Fibroblast of lung (primary cell): ENCODE measurements around the gene PRSS1. TPM values are rescaled to one million over a fixed set of nuclear protein-coding genes. Genes with fewer than 3 reads are reported as not detected.

Source experiments
- DNase-seq, 2 donors: peaks; one replicate each; pipeline versions ENCODE4 v3.0.0 to v3.0.0-alpha.2; 2010; ENCODE audit warnings: low read depth in 2 of 2
- H2AFZ ChIP-seq: 2 replicates; pipeline ENCODE4 v1.5.1; 2012; ENCODE audit warnings: low read length, control low read depth, inconsistent platforms
- H3K27ac ChIP-seq: 2 replicates; pipeline ENCODE4 v1.5.1; 2011; ENCODE audit warnings: low read length, control low read depth; ENCODE audit not compliant: insufficient read depth
- H3K27me3 ChIP-seq: 2 replicates; pipeline ENCODE4 v1.5.1; 2011; ENCODE audit warnings: mild to moderate bottlenecking, low read length; ENCODE audit not compliant: control insufficient read depth, insufficient read depth
- H3K36me3 ChIP-seq: 2 replicates; pipeline ENCODE4 v1.5.1; 2011; ENCODE audit warnings: low read length; ENCODE audit not compliant: control insufficient read depth, insufficient read depth
- H3K4me1 ChIP-seq: 2 replicates; pipeline ENCODE4 v1.5.1; 2011; ENCODE audit warnings: low read length; ENCODE audit not compliant: control insufficient read depth, insufficient read depth; ENCODE audit errors: extremely low read depth
- H3K4me2 ChIP-seq: 2 replicates; pipeline ENCODE4 v1.5.1; 2011; ENCODE audit warnings: low read length, control low read depth; ENCODE audit not compliant: insufficient read depth; ENCODE audit errors: extremely low read depth
- H3K4me3 ChIP-seq, 4 experiments: fragments of 200-600 bp in 1 of 4; sonication (generic) in 1 of 4; replicated peaks in 1 of 4; 2 replicates each; pipeline ENCODE4 v1.5.1; 2011 to 2016; ENCODE audit warnings: low read length in 4 of 4, low read depth in 3 of 4, mild to moderate bottlenecking in 3 of 4, control low read depth in 2 of 4, inconsistent platforms in 1 of 4, mixed read lengths in 1 of 4; ENCODE audit not compliant: insufficient read depth in 1 of 4; ENCODE audit errors: control extremely low read depth in 1 of 4
- H3K79me2 ChIP-seq: 2 replicates; pipeline ENCODE4 v1.5.1; 2012; ENCODE audit warnings: mild to moderate bottlenecking, low read length, inconsistent platforms; ENCODE audit not compliant: control insufficient read depth, insufficient read depth
- H3K9ac ChIP-seq: 2 replicates; pipeline ENCODE4 v1.5.1; 2011; ENCODE audit warnings: mild to moderate bottlenecking, low read length, control low read depth; ENCODE audit not compliant: insufficient read depth
- H3K9me3 ChIP-seq: 2 replicates; pipeline ENCODE4 v1.5.1; 2012; ENCODE audit warnings: low read depth, low read length; ENCODE audit not compliant: control insufficient read depth, insufficient read depth
- H4K20me1 ChIP-seq: 2 replicates; pipeline ENCODE4 v1.5.1; 2011; ENCODE audit warnings: low read length; ENCODE audit not compliant: control insufficient read depth, insufficient read depth; ENCODE audit errors: extremely low read depth
- EZH2 ChIP-seq: IDR thresholded peaks from 2 replicates; pipeline ENCODE4 v1.5.1; 2012; ENCODE audit warnings: low read length, control low read depth, mild to moderate bottlenecking; ENCODE audit errors: missing control alignments
- polyA plus RNA-seq, 2 donors: library from polyadenylated mRNA; depleted of rRNA in 1 of 2; stranded (reverse) in 1 of 2; unstranded in 1 of 2; fragments of >200 nt; gene quantifications; 2 replicates each; pipeline ENCODE4 v1.2.1, GENCODE V29; 2011 to 2012; ENCODE audit warnings: missing spikeins in 1 of 2
- total RNA-seq: library from RNA; depleted of rRNA; stranded (reverse); fragments of >200 nt; gene quantifications from 2 replicates; pipeline ENCODE4 v1.2.1, GENCODE V29; 2014
- TF ChIP-seq, protein P1 (sequence below), 2 donors: IDR thresholded peaks in 1 of 2; conservative IDR thresholded peaks in 1 of 2; 1 replicate in 1 of 2; 2 replicates in 1 of 2; pipeline ENCODE4 v1.5.1; 2011 to 2012; ENCODE audit warnings: low read length in 2 of 2, control low read depth in 1 of 2, inconsistent platforms in 1 of 2, low read depth in 1 of 2, mild to moderate bottlenecking in 1 of 2

Gene PRSS1
- total and polyA plus RNA-seq, 2 donors (not counting 1 experiment from before 2014, with no cell fraction given), result not detected

DNA sequence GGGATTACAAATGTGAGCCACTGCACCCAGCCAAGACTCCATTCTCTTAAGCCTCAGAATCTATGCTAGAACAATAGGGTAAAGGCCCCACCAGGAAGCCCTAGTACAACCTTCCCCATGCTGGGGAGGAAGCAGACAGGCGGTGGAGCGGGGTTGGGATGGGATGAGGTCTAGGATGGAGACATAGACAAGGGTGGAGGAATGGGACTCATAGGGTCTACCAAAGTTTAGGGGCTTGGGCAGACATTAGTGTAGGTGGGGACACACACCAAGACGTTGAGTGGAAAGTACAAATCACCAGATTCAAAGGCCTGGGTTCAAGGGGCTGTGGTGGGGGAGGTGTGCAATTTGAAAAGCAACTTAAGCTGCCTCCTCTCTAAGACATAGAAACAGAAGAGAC lies 40.8 kb downstream of the PRSS1 start:
- H3K4me2 ChIP-seq, result no peak overlapping the region
- H3K36me3 ChIP-seq, result no peaks in the 10 kb centered on the region
- TF ChIP-seq EZH2, result no peak
- TF ChIP-seq, protein P1, sequence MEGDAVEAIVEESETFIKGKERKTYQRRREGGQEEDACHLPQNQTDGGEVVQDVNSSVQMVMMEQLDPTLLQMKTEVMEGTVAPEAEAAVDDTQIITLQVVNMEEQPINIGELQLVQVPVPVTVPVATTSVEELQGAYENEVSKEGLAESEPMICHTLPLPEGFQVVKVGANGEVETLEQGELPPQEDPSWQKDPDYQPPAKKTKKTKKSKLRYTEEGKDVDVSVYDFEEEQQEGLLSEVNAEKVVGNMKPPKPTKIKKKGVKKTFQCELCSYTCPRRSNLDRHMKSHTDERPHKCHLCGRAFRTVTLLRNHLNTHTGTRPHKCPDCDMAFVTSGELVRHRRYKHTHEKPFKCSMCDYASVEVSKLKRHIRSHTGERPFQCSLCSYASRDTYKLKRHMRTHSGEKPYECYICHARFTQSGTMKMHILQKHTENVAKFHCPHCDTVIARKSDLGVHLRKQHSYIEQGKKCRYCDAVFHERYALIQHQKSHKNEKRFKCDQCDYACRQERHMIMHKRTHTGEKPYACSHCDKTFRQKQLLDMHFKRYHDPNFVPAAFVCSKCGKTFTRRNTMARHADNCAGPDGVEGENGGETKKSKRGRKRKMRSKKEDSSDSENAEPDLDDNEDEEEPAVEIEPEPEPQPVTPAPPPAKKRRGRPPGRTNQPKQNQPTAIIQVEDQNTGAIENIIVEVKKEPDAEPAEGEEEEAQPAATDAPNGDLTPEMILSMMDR (conservative IDR thresholded peaks at IDR 0.05 in 1 of 2, IDR thresholded peaks at IDR 0.05 in 1 of 2; ENCODE audit: low read depth in 1 of 2, low read length in 2 of 2), result no peak
- H3K9ac ChIP-seq, result no peak overlapping the region
- no peaks in the 10 kb centered on the region for H4K20me1 ChIP-seq
- H3K79me2 ChIP-seq, result no peaks in the 10 kb centered on the region
- no peaks in the 10 kb centered on the region for H3K4me1 ChIP-seq
- DNase-seq, result no peak
- H3K27me3 ChIP-seq, result peaks cover 19% of the 10 kb centered on the region
- H3K4me3 ChIP-seq, result no peak overlapping the region
- no peak overlapping the region for H2AFZ ChIP-seq
- H3K27ac ChIP-seq, result no peak overlapping the region
- no peaks in the 10 kb centered on the region for H3K9me3 ChIP-seq

DNA sequence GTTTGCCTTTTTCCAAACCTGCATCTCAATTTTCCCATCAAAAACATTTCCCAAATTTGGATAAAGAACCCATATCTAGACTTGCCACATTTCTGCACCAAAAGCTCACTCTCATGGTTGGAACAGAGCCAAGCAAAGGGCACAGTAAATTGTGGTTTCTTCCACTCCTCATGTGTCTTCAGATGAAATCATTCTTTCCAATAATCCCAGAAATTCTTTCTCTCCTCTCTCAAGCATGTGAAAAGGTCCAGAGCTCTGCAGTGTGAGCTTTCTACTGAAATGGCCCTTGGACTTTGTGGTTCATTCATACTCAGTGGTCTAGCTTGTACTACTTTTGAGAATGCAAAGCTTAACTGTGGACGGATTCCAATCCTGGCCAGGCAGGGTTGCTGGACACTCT lies 41.3 kb downstream of the PRSS1 start:
- no peak overlapping the region for H3K9ac ChIP-seq
- H3K4me3 ChIP-seq, result no peak overlapping the region
- no peaks in the 10 kb centered on the region for H3K4me1 ChIP-seq
- H3K79me2 ChIP-seq, result no peaks in the 10 kb centered on the region
- no peaks in the 10 kb centered on the region for H4K20me1 ChIP-seq
- no peak overlapping the region for H3K4me2 ChIP-seq
- H2AFZ ChIP-seq, result no peak overlapping the region
- TF ChIP-seq, protein P1 (conservative IDR thresholded peaks at IDR 0.05 in 1 of 2, IDR thresholded peaks at IDR 0.05 in 1 of 2; ENCODE audit: low read depth in 1 of 2, low read length in 2 of 2), result no peak
- no peak for TF ChIP-seq EZH2
- H3K27ac ChIP-seq, result no peak overlapping the region
- peaks cover 22% of the 10 kb centered on the region for H3K27me3 ChIP-seq
- peak in 1 of 2 donors; percentile 27 for DNase-seq
- H3K9me3 ChIP-seq, result no peaks in the 10 kb centered on the region
- no peaks in the 10 kb centered on the region for H3K36me3 ChIP-seq

DNA sequence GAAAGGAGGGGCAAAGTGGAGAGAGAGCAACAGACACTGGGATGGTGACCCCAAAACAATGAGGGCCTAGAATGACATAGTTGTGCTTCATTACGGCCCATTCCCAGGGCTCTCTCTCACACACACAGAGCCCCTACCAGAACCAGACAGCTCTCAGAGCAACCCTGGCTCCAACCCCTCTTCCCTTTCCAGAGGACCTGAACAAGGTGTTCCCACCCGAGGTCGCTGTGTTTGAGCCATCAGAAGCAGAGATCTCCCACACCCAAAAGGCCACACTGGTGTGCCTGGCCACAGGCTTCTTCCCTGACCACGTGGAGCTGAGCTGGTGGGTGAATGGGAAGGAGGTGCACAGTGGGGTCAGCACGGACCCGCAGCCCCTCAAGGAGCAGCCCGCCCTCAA lies 42.2 kb downstream of the PRSS1 start:
- Histone ChIP-seq H3K36me3 (no peaks in the 10 kb centered on the region), H2AFZ (no peak overlapping the region), H3K79me2 (no peaks in the 10 kb centered on the region), H3K4me2 (no peak overlapping the region), H3K9ac (no peak overlapping the region), H3K27me3 (peaks cover 28% of the 10 kb centered on the region), H3K4me1 (no peaks in the 10 kb centered on the region), H3K9me3 (no peaks in the 10 kb centered on the region), H4K20me1 (no peaks in the 10 kb centered on the region), H3K27ac (no peak overlapping the region), H3K4me3 (no peak overlapping the region)
- TF ChIP-seq, protein P1 (conservative IDR thresholded peaks at IDR 0.05 in 1 of 2, IDR thresholded peaks at IDR 0.05 in 1 of 2; ENCODE audit: low read depth in 1 of 2, low read length in 2 of 2), result no peak
- no peak for TF ChIP-seq EZH2
- DNase-seq, result no peak
